ENCODE results near the gene CRIP2.

CRIP2 gene

DNA sequence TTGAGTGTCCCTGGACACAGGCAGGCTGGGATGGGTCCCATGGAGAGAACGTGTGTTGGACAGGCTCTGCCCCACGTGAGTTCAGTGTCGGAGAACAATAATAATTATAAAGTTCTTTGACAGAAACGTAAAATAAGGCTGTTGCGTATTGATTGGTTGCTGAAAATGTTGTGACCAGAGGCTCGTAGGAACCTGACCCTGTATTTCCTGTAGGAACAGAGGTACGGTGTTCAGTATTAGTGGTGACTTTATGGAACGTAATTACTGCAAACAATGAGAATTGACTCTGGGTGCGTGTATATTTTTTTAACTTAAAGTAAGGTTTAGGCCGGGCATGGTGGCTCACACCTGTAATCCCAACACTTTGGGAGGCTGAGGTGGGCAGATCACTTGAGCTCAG, 47.2 kb upstream of the CRIP2 start:
- Histone ChIP-seq H3K4me2 (ENCODE audit: low read length) (no peak overlapping the region), H3K79me2 (peaks cover 4% of the 10 kb centered on the region), H2AFZ (no peak overlapping the region), H3K9me3 (ENCODE audit: control insufficient read depth, low read length) (no peaks in the 10 kb centered on the region), H3K36me3 (ENCODE audit: control insufficient read depth, insufficient read depth, low read length) (no peaks in the 10 kb centered on the region), H3K4me1 (no peaks in the 10 kb centered on the region), H3K4me3 (ENCODE audit: low read depth, low read length) (no peak overlapping the region), H3K27me3 (ENCODE audit: control insufficient read depth, insufficient read depth, low read length) (no peaks in the 10 kb centered on the region), H3K9ac (no peak overlapping the region), H3K27ac (no peak overlapping the region)
- TF ChIP-seq, protein P1, sequence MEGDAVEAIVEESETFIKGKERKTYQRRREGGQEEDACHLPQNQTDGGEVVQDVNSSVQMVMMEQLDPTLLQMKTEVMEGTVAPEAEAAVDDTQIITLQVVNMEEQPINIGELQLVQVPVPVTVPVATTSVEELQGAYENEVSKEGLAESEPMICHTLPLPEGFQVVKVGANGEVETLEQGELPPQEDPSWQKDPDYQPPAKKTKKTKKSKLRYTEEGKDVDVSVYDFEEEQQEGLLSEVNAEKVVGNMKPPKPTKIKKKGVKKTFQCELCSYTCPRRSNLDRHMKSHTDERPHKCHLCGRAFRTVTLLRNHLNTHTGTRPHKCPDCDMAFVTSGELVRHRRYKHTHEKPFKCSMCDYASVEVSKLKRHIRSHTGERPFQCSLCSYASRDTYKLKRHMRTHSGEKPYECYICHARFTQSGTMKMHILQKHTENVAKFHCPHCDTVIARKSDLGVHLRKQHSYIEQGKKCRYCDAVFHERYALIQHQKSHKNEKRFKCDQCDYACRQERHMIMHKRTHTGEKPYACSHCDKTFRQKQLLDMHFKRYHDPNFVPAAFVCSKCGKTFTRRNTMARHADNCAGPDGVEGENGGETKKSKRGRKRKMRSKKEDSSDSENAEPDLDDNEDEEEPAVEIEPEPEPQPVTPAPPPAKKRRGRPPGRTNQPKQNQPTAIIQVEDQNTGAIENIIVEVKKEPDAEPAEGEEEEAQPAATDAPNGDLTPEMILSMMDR (IDR thresholded peaks at IDR 0.05): no peak

- peaks cover 4% of the 10 kb centered on the region for H3K79me2 ChIP-seq
- H3K4me3 ChIP-seq (ENCODE audit: low read depth, low read length): no peak overlapping the region
- no peaks in the 10 kb centered on the region for H3K9me3 ChIP-seq (ENCODE audit: control insufficient read depth, low read length)
- no peak overlapping the region for H3K4me2 ChIP-seq (ENCODE audit: low read length)
- no peaks in the 10 kb centered on the region for H3K36me3 ChIP-seq (ENCODE audit: control insufficient read depth, insufficient read depth, low read length)
- no peaks in the 10 kb centered on the region for H3K4me1 ChIP-seq
- TF ChIP-seq, protein P1 (IDR thresholded peaks at IDR 0.05): no peak
- no peak overlapping the region for H3K9ac ChIP-seq
- H3K27ac ChIP-seq: no peak overlapping the region
- no peak overlapping the region for H2AFZ ChIP-seq
- no peaks in the 10 kb centered on the region for H3K27me3 ChIP-seq (ENCODE audit: control insufficient read depth, insufficient read depth, low read length)
These were observed 46.6 kb upstream of the CRIP2 start for GRCh38 chr14:105427936-105428485.

DNA sequence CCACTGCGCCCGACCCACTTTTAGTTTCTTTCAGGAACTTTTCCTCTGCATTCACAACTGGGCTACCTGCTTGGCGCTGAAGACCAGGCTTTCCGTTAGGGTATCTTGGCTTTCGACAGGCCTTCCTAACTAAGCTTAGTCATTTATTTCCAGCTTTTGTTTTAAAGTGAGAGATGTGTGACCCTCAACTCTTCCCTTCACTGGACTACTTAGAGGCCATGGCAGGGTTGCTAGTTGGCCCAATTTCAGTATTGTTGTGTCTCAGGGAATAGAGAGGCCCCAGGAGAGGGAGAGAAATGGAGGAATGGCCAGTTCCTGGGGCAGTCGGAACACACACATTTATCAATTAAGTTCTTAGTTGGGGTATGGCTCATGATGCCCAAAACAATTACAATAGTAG, 44.6 kb upstream of the CRIP2 start:
- H3K79me2 ChIP-seq: peaks cover 9% of the 10 kb centered on the region
- H3K4me1 ChIP-seq: no peaks in the 10 kb centered on the region
- no peak overlapping the region for H3K4me3 ChIP-seq (ENCODE audit: low read depth, low read length)
- no peak overlapping the region for H3K4me2 ChIP-seq (ENCODE audit: low read length)
- no peak overlapping the region for H3K9ac ChIP-seq
- H3K36me3 ChIP-seq (ENCODE audit: control insufficient read depth, insufficient read depth, low read length): no peaks in the 10 kb centered on the region
- no peak overlapping the region for H3K27ac ChIP-seq
- H2AFZ ChIP-seq: no peak overlapping the region
- H3K27me3 ChIP-seq (ENCODE audit: control insufficient read depth, insufficient read depth, low read length): no peaks in the 10 kb centered on the region
- H3K9me3 ChIP-seq (ENCODE audit: control insufficient read depth, low read length): no peaks in the 10 kb centered on the region
- TF ChIP-seq, protein P1 (IDR thresholded peaks at IDR 0.05): no peak

DNA sequence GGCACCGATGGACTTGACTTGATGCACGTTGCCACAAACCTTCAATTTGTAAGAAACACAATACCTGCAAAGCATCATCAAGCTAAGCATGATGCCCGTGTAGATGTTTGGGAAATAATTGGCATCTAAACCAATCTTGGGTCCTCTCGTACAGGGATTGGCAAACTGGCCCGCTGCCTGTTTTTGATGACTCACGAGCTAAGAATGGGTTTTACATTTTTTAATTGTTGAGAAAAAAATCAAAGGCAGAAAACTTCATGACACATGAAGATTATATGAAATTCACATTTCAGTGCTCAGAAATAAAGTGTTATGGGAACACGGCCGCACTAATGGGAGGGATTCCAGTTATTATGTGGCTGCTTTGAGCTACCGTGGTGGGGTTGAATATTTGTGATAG, 44.1 kb upstream of the CRIP2 start:
- TF ChIP-seq, protein P1 (IDR thresholded peaks at IDR 0.05): no peak
- Histone ChIP-seq H3K9ac (no peak overlapping the region), H3K4me3 (ENCODE audit: low read depth, low read length) (no peak overlapping the region)

DNA sequence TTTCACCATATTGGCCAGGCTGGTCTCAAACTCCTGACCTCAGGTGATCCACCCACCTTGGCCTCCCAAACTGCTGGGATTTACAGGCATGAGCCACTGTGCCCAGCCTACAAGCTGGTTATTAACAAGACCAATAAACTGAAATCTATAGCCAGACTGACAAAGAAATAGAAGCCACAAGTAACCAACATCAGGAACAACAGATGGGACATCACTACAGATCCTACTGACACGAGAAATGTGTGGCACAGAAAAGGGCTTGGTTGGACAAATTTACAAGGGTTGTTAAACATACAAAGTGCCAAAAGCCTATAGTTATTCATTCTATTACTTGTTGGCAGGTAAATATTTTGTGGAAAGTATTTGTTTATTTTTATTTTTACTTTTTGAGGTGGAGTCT, 43.4 kb upstream of the CRIP2 start:
- H3K27ac ChIP-seq: no peak overlapping the region

More for the DNA sequence above, 44.1 kb upstream of the CRIP2 start:
- Histone ChIP-seq H3K27ac (no peak overlapping the region), H3K79me2 (peaks cover 15% of the 10 kb centered on the region), H3K4me2 (ENCODE audit: low read length) (no peak overlapping the region), H3K4me1 (no peaks in the 10 kb centered on the region), H2AFZ (no peak overlapping the region), H3K36me3 (ENCODE audit: control insufficient read depth, insufficient read depth, low read length) (no peaks in the 10 kb centered on the region), H3K9me3 (ENCODE audit: control insufficient read depth, low read length) (no peaks in the 10 kb centered on the region), H3K27me3 (ENCODE audit: control insufficient read depth, insufficient read depth, low read length) (no peaks in the 10 kb centered on the region)

More for the DNA sequence above, 43.4 kb upstream of the CRIP2 start:
- Histone ChIP-seq H3K79me2 (peaks cover 21% of the 10 kb centered on the region), H3K4me3 (ENCODE audit: low read depth, low read length) (no peak overlapping the region), H3K9ac (no peak overlapping the region), H3K4me1 (no peaks in the 10 kb centered on the region), H3K36me3 (ENCODE audit: control insufficient read depth, insufficient read depth, low read length) (no peaks in the 10 kb centered on the region), H3K27me3 (ENCODE audit: control insufficient read depth, insufficient read depth, low read length) (no peaks in the 10 kb centered on the region), H2AFZ (no peak overlapping the region), H3K9me3 (ENCODE audit: control insufficient read depth, low read length) (no peaks in the 10 kb centered on the region), H3K4me2 (ENCODE audit: low read length) (no peak overlapping the region)
- TF ChIP-seq, protein P1 (IDR thresholded peaks at IDR 0.05): no peak

Data from parathyroid adenoma (tissue), 2 donors.